Neural cell (in vitro differentiated cells): ENCODE measurements around the gene FMO2. TPM values are rescaled to one million over a fixed set of nuclear protein-coding genes. Genes with fewer than 3 reads are reported as not detected.
"Not testable (repeated sequence)": the region's sequence is repeated elsewhere in the genome, so short reads cannot be mapped to it uniquely, and the experiment has no call there.

Source experiments
- H2AFZ ChIP-seq: fragments of 200-600, 300-800 bp; sonication (generic), shearing (Covaris generic); 2 replicates; pipeline ENCODE4 v1.6.0; 2014; ENCODE audit warnings: low read depth, mild to moderate bottlenecking, antibody characterized with exemption, low read length, moderate library complexity
- H3F3A ChIP-seq: fragments of 200-600 bp; shearing (Covaris generic); 2 replicates; pipeline ENCODE4 v1.6.1; 2016; ENCODE audit warnings: mild to moderate bottlenecking, moderate library complexity, mixed read lengths, antibody characterized with exemption, low read length; ENCODE audit not compliant: insufficient read depth, poor library complexity, severe bottlenecking
- H3K27ac ChIP-seq: fragments of 200-600, 300-800 bp; sonication (generic), shearing (Covaris generic); 2 replicates; pipeline ENCODE4 v1.5.1; 2014; ENCODE audit warnings: mild to moderate bottlenecking, low read length, moderate library complexity
- H3K27me3 ChIP-seq: fragments of 300-800, 200-600 bp; sonication (generic), shearing (Covaris generic); 2 replicates; pipeline ENCODE4 v1.6.0; 2014; ENCODE audit warnings: mild to moderate bottlenecking, low read depth, low read length, moderate library complexity; ENCODE audit not compliant: insufficient read depth
- H3K36me3 ChIP-seq: fragments of 300-800, 200-600 bp; sonication (generic), shearing (Covaris generic); 2 replicates; pipeline ENCODE4 v1.5.1; 2014; ENCODE audit warnings: mild to moderate bottlenecking, antibody characterized with exemption, low read length, moderate library complexity; ENCODE audit not compliant: insufficient read depth
- H3K4me2 ChIP-seq: fragments of 300-800, 200-600 bp; sonication (generic), shearing (Covaris generic); 2 replicates; pipeline ENCODE4 v1.6.0; 2014; ENCODE audit warnings: mild to moderate bottlenecking, low read length
- H3K4me3 ChIP-seq: fragments of 300-800, 200-600 bp; sonication (generic), shearing (Covaris generic); 2 replicates; pipeline ENCODE4 v1.5.1; 2014; ENCODE audit warnings: mild to moderate bottlenecking, low read length, moderate library complexity
- H3K79me2 ChIP-seq: fragments of 200-600 bp; shearing (Covaris generic); replicated peaks from 2 replicates; pipeline ENCODE4 v1.6.0; 2014; ENCODE audit warnings: mild to moderate bottlenecking, low read length, moderate library complexity; ENCODE audit not compliant: insufficient read depth
- H3K9ac ChIP-seq: fragments of 300-800, 200-600 bp; sonication (generic), shearing (Covaris generic); 2 replicates; pipeline ENCODE4 v1.6.1; 2016; ENCODE audit warnings: mild to moderate bottlenecking, low read length, mixed read lengths
- H3K9me2 ChIP-seq: fragments of 200-600 bp; shearing (Covaris generic); 2 replicates; pipeline ENCODE4 v1.6.1; 2016; ENCODE audit warnings: mild to moderate bottlenecking, low read length, mixed read lengths; ENCODE audit not compliant: insufficient read depth
- H3K9me3 ChIP-seq: fragments of 200-600, 300-800 bp; sonication (generic), shearing (Covaris generic); 2 replicates; pipeline ENCODE4 v1.6.1; 2016; ENCODE audit warnings: mild to moderate bottlenecking, mixed run types, low read length, moderate library complexity, mixed read lengths
- H4K20me1 ChIP-seq: fragments of 200-600 bp; shearing (Covaris generic); 2 replicates; pipeline ENCODE4 v1.6.1; 2016; ENCODE audit warnings: mild to moderate bottlenecking, mixed run types; ENCODE audit not compliant: insufficient read depth
- EP300 ChIP-seq: fragments of 450-650 bp; conservative IDR thresholded peaks from 2 replicates; pipeline ENCODE4 v1.6.1; 2014; ENCODE audit warnings: antibody characterized with exemption, mild to moderate bottlenecking, moderate library complexity; ENCODE audit not compliant: poor library complexity, severe bottlenecking
- EZH2 ChIP-seq: fragments of 200-600, 300-800 bp; shearing (Covaris generic), sonication (generic); IDR thresholded peaks from 2 replicates; pipeline ENCODE4 v1.6.1; 2014; ENCODE audit warnings: antibody characterized with exemption, low read length, borderline replicate concordance, mild to moderate bottlenecking; ENCODE audit not compliant: insufficient read depth, poor library complexity, severe bottlenecking
- MXI1 ChIP-seq: fragments of 450-650 bp; conservative IDR thresholded peaks from 2 replicates; pipeline ENCODE4 v1.6.1; 2014; ENCODE audit warnings: antibody characterized with exemption, mild to moderate bottlenecking; ENCODE audit not compliant: poor library complexity, severe bottlenecking
- POLR2AphosphoS5 ChIP-seq: IDR thresholded peaks from 2 replicates; pipeline ENCODE4 v1.6.1; 2012
- RAD21 ChIP-seq: fragments of 450-650 bp; conservative IDR thresholded peaks from 2 replicates; pipeline ENCODE4 v1.6.1; 2014; ENCODE audit warnings: antibody characterized with exemption, mild to moderate bottlenecking, moderate library complexity
- SMC3 ChIP-seq: fragments of 450-650 bp; conservative IDR thresholded peaks from 2 replicates; pipeline ENCODE4 v1.6.1; 2014; ENCODE audit warnings: antibody characterized with exemption, mild to moderate bottlenecking, moderate library complexity; ENCODE audit not compliant: poor library complexity
- TAF1 ChIP-seq: IDR thresholded peaks from 2 replicates; pipeline ENCODE4 v1.6.1; 2012; ENCODE audit warnings: low read depth
- polyA plus RNA-seq: library from polyadenylated mRNA; depleted of rRNA; stranded (reverse); fragments of >200 nt; gene quantifications from 2 replicates; pipeline ENCODE4 v1.2.3, GENCODE V29; 2014
- TF ChIP-seq, protein P1 (sequence below): IDR thresholded peaks from 2 replicates; pipeline ENCODE4 v1.6.1; 2012; ENCODE audit warnings: borderline replicate concordance
- TF ChIP-seq, protein P2 (sequence below): fragments of 450-650 bp; IDR thresholded peaks from 2 replicates; pipeline ENCODE4 v1.5.1; 2014; ENCODE audit warnings: antibody characterized with exemption, mild to moderate bottlenecking, moderate library complexity; ENCODE audit not compliant: poor library complexity, severe bottlenecking

Gene FMO2
- polyA plus RNA-seq, 1 donor from 2014 or later = not detected

DNA sequence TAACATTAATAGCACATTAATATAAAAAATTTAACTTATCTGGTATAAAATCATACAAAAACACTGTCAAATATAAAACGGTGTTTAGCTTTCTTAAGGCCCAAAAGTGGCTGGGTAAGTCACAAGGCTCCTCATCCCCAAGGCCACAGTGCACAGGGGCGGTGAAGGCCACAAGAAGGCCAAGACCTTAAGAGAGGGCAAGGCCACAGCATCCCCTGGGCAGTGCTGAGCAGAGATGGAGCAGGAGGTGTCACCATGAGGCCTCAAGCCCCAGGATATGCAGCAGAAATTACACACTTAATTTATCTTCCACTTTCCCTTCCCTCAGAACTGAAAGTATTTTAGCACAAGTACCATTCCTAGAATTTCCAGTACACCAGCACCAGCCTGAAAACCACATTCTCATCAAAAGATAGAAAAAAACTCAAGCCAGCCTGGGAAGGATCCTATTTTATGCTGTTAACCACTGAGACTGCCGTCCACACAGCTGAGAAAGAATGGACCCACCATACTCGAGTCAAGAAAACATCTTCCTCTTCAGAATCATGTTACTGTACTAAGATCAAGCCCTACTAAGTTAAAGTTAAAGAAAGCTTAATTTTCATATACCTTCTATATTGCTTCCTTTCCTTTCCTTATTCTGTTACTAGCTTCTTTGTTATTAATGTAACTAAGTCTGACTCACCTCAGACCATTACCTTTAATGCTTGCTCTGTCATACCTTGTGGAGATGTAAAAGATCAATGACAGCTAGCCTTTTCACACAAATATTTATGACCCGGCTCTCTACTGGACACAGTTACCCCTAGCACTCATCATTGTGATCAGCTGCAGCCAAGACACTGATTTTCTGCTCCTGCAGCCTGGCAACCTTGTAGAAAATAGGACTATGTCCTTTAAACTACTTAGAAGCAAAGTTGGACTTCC lies 36.8 kb downstream of the FMO2 start:
- Histone ChIP-seq H3K9me3 (no peaks in the 10 kb centered on the region), H2AFZ (no peak overlapping the region), H3K27ac (no peak overlapping the region), H3F3A (no peaks in the 10 kb centered on the region), H3K9ac (no peak overlapping the region), H3K4me2 (no peak overlapping the region), H3K36me3 (no peaks in the 10 kb centered on the region), H3K27me3 (no peaks in the 10 kb centered on the region), H3K4me3 (no peak overlapping the region), H3K79me2 (no peaks in the 10 kb centered on the region), H4K20me1 (no peaks in the 10 kb centered on the region), H3K9me2 (no peaks in the 10 kb centered on the region)
- TF ChIP-seq, protein P1, sequence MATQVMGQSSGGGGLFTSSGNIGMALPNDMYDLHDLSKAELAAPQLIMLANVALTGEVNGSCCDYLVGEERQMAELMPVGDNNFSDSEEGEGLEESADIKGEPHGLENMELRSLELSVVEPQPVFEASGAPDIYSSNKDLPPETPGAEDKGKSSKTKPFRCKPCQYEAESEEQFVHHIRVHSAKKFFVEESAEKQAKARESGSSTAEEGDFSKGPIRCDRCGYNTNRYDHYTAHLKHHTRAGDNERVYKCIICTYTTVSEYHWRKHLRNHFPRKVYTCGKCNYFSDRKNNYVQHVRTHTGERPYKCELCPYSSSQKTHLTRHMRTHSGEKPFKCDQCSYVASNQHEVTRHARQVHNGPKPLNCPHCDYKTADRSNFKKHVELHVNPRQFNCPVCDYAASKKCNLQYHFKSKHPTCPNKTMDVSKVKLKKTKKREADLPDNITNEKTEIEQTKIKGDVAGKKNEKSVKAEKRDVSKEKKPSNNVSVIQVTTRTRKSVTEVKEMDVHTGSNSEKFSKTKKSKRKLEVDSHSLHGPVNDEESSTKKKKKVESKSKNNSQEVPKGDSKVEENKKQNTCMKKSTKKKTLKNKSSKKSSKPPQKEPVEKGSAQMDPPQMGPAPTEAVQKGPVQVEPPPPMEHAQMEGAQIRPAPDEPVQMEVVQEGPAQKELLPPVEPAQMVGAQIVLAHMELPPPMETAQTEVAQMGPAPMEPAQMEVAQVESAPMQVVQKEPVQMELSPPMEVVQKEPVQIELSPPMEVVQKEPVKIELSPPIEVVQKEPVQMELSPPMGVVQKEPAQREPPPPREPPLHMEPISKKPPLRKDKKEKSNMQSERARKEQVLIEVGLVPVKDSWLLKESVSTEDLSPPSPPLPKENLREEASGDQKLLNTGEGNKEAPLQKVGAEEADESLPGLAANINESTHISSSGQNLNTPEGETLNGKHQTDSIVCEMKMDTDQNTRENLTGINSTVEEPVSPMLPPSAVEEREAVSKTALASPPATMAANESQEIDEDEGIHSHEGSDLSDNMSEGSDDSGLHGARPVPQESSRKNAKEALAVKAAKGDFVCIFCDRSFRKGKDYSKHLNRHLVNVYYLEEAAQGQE = no peak
- TF ChIP-seq RAD21 (no peak), POLR2AphosphoS5 (no peak), EZH2 (no peak), SMC3 (no peak), MXI1 (no peak), TAF1 (no peak), EP300 (no peak)

DNA sequence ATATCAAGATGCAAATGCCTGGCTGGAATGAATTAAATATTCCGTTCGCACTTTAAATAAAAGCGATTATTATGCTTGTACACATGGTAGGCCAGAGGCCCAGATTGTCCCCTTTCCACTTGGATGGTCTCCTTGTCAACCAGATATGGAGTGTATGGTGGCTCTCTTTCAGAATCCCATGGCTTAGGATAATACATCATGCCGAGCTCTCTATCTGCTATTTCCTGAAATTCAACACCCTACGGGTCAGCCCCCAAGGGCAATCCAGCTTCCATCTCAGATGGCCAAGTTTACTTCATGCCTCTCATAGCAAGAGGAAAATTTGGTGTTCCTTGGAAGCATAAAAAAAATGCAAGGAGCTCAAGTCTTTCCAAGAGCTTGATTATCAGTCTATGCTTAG lies 37.8 kb downstream of the FMO2 start:
- no peak overlapping the region for H3K4me2 ChIP-seq
- H3K36me3 ChIP-seq = no peaks in the 10 kb centered on the region
- no peaks in the 10 kb centered on the region for H3K9me3 ChIP-seq
- H3K9me2 ChIP-seq = no peaks in the 10 kb centered on the region
- no peak overlapping the region for H2AFZ ChIP-seq
- TF ChIP-seq MXI1 (no peak), EP300 (no peak), POLR2AphosphoS5 (no peak), TAF1 (no peak), SMC3 (no peak)
- TF ChIP-seq, protein P1 = no peak
- TF ChIP-seq, protein P2, sequence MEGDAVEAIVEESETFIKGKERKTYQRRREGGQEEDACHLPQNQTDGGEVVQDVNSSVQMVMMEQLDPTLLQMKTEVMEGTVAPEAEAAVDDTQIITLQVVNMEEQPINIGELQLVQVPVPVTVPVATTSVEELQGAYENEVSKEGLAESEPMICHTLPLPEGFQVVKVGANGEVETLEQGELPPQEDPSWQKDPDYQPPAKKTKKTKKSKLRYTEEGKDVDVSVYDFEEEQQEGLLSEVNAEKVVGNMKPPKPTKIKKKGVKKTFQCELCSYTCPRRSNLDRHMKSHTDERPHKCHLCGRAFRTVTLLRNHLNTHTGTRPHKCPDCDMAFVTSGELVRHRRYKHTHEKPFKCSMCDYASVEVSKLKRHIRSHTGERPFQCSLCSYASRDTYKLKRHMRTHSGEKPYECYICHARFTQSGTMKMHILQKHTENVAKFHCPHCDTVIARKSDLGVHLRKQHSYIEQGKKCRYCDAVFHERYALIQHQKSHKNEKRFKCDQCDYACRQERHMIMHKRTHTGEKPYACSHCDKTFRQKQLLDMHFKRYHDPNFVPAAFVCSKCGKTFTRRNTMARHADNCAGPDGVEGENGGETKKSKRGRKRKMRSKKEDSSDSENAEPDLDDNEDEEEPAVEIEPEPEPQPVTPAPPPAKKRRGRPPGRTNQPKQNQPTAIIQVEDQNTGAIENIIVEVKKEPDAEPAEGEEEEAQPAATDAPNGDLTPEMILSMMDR = no peak
- no peaks in the 10 kb centered on the region for H4K20me1 ChIP-seq
- H3K27me3 ChIP-seq = no peaks in the 10 kb centered on the region
- no peaks in the 10 kb centered on the region for H3F3A ChIP-seq
- no peaks in the 10 kb centered on the region for H3K79me2 ChIP-seq
- H3K4me3 ChIP-seq = no peak overlapping the region
- H3K9ac ChIP-seq = no peak overlapping the region
- no peak overlapping the region for H3K27ac ChIP-seq

DNA sequence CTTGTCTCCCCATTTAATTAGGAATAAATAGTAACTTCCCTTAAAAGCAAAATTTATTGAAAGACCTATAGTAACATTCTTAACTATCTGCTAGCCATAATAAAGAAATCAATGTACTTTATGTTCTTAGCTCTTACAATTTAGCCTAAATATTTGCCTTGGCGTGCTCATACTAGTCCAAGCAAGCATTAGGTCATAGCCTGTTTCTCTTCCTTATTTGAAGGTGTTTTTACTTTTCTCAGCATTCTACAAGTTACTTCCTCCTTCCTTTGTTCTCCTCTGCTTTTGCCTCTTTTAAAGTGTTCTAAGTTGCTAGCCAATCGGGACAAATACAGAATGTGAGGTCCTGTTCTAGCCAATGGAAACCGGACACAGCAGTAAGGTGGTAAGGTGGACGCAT lies 39.2 kb downstream of the FMO2 start:
- not testable (repeated sequence) for H3F3A ChIP-seq, H3K9me3 ChIP-seq, H3K27me3 ChIP-seq, H3K27ac ChIP-seq, H3K4me2 ChIP-seq, H3K36me3 ChIP-seq, H3K4me3 ChIP-seq, H3K79me2 ChIP-seq, H3K9ac ChIP-seq, H2AFZ ChIP-seq, H4K20me1 ChIP-seq, H3K9me2 ChIP-seq
